ENCODE results near the gene COL6A5. TPM values are rescaled to one million over a fixed set of nuclear protein-coding genes. Genes with fewer than 3 reads are reported as not detected.

Gene COL6A5
- total RNA-seq, 1 donor from 2014 or later, result not detected

DNA sequence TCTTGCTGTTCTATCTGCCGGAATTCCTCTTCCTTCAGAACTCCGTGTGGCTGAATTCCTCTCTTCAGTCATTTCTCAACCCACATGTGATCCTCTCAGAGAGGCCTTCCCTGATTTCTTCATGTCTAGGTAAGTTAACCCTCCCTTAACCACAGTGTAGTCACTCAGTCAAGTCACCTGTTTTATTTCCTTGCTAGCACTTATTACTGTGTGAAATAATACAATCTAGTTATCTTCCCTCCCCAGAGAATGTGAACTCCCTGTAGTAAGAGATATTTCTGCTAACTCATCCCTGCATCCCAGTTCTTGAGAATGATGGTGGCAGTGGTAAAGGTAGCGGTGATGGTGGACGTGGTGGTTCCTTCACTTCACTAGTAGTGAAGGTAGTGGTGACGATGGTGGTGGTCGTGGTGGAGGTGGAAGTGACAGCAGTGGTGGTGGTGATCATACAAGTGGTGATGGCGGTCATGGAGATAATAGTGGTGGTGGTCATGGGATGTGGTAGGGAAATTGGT is 33.3 kb downstream of the COL6A5 start:
- intact Hi-C loops (cut with micrococcal nuclease), result no loop called here
- H3K27me3 ChIP-seq (ENCODE audit: low read depth), result no peaks in the 10 kb centered on the region
- H3K27ac ChIP-seq (replicated peaks), result no peak overlapping the region
- TF ChIP-seq, protein P1, sequence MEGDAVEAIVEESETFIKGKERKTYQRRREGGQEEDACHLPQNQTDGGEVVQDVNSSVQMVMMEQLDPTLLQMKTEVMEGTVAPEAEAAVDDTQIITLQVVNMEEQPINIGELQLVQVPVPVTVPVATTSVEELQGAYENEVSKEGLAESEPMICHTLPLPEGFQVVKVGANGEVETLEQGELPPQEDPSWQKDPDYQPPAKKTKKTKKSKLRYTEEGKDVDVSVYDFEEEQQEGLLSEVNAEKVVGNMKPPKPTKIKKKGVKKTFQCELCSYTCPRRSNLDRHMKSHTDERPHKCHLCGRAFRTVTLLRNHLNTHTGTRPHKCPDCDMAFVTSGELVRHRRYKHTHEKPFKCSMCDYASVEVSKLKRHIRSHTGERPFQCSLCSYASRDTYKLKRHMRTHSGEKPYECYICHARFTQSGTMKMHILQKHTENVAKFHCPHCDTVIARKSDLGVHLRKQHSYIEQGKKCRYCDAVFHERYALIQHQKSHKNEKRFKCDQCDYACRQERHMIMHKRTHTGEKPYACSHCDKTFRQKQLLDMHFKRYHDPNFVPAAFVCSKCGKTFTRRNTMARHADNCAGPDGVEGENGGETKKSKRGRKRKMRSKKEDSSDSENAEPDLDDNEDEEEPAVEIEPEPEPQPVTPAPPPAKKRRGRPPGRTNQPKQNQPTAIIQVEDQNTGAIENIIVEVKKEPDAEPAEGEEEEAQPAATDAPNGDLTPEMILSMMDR (IDR thresholded peaks at IDR 0.05; ENCODE audit: borderline replicate concordance), result no peak
- DNase-seq, result no peak
- no peaks in the 10 kb centered on the region for H3K4me1 ChIP-seq
- no peaks in the 10 kb centered on the region for H3K36me3 ChIP-seq
- H3K9me3 ChIP-seq (replicated peaks), result no peaks in the 10 kb centered on the region
- H3K4me3 ChIP-seq, result no peak overlapping the region

DNA sequence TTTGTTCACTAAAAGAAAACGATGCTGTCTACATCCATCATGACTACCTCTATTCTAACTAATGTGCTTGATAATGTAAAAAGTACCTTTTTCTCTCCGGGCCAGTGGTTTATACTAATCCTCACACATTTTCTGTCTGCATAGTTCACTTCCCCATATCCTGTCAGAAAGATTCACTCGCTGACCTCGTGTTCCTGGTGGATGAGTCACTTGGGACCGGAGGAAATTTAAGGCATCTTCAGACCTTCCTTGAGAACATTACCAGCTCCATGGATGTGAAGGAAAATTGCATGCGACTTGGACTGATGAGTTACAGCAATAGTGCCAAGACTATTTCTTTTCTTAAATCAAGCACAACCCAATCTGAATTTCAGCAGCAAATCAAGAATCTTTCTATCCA is 33.8 kb downstream of the COL6A5 start:
- no peaks in the 10 kb centered on the region for H3K27me3 ChIP-seq (ENCODE audit: low read depth)
- no peak overlapping the region for H3K4me3 ChIP-seq
- intact Hi-C loops (cut with micrococcal nuclease), result no loop called here
- TF ChIP-seq, protein P1 (IDR thresholded peaks at IDR 0.05; ENCODE audit: borderline replicate concordance), result no peak
- H3K4me1 ChIP-seq, result no peaks in the 10 kb centered on the region
- no peaks in the 10 kb centered on the region for H3K36me3 ChIP-seq
- H3K27ac ChIP-seq (replicated peaks), result no peak overlapping the region
- no peaks in the 10 kb centered on the region for H3K9me3 ChIP-seq (replicated peaks)
- DNase-seq, result no peak

DNA sequence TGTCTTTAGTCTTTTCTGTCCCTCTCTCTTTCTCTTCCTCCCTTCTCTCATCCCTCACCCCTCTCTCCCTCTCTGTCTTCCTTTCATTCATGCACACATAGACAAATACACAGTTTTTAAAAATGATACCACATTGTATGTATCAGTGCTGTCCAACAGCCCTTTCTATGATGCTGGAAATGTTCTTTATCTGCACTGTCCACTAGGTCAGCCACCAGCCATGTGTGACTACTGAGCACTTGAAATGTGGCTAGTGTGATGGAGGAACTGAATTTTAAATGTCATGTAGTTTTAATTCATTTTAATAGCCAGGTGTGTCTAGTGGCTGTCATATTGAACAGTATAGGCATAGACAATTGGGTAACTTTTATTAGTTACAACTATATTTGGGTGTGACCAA is 34.9 kb downstream of the COL6A5 start:
- TF ChIP-seq, protein P1 (IDR thresholded peaks at IDR 0.05; ENCODE audit: borderline replicate concordance), result no peak

DNA sequence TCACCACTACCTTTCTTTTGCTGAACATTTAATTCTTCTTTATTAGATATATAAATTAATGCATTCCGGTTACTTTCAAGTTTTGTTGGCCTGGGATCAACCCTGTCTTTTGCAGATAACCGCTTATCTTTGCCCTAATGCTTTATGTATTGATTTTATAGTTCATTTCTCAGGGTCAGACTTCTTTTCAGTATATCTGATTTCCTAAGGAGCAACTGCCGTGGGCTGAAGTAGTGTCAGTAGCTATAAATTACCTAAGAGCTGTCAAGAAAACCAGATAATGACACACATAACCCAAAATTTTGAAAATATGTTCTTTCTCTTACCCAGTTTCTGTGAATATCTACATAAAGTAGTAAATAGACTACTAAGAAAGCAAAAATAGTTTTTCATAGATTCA is 38.0 kb downstream of the COL6A5 start:
- TF ChIP-seq, protein P1 (IDR thresholded peaks at IDR 0.05; ENCODE audit: borderline replicate concordance), result no peak
- intact Hi-C loops (cut with micrococcal nuclease), result no loop called here
- H3K9me3 ChIP-seq (replicated peaks), result no peaks in the 10 kb centered on the region
- no peaks in the 10 kb centered on the region for H3K4me1 ChIP-seq
- H3K4me3 ChIP-seq, result no peak overlapping the region
- DNase-seq, result no peak
- H3K27ac ChIP-seq (replicated peaks), result no peak overlapping the region
- no peaks in the 10 kb centered on the region for H3K27me3 ChIP-seq (ENCODE audit: low read depth)
- H3K36me3 ChIP-seq, result no peaks in the 10 kb centered on the region

More for the DNA sequence above, 34.9 kb downstream of the COL6A5 start:
- no peaks in the 10 kb centered on the region for H3K36me3 ChIP-seq
- no peaks in the 10 kb centered on the region for H3K27me3 ChIP-seq (ENCODE audit: low read depth)
- no peak overlapping the region for H3K27ac ChIP-seq (replicated peaks)
- no peak for DNase-seq
- no peaks in the 10 kb centered on the region for H3K9me3 ChIP-seq (replicated peaks)
- intact Hi-C loops (cut with micrococcal nuclease), result no loop called here
- H3K4me1 ChIP-seq, result no peaks in the 10 kb centered on the region
- H3K4me3 ChIP-seq, result no peak overlapping the region

DNA sequence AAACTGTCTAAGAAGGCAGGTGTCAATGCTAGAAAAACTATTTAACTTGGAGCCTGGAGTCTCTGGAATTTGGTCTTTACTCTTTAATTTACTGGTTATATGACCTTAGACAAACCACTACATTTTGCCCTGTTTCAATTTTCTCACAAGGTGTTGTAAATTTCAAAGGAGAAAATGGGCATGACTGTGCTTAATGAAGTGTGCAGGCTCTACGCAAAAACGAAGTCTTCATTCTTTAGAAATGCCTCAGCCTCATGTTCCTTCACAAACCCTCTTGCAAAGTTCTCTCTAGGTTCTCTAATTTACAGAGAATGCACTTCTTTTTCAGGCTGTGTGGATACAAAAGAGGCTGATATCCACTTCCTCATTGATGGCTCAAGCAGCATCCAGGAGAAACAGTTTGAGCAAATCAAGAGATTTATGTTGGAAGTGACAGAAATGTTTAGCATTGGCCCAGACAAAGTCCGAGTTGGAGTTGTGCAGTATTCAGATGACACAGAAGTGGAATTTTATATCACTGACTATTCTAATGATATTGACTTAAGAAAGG is 39.1 kb downstream of the COL6A5 start:
- Histone ChIP-seq H3K9me3 (replicated peaks) (no peaks in the 10 kb centered on the region), H3K27me3 (ENCODE audit: low read depth) (no peaks in the 10 kb centered on the region), H3K4me3 (no peak overlapping the region), H3K4me1 (no peaks in the 10 kb centered on the region), H3K27ac (replicated peaks) (no peak overlapping the region), H3K36me3 (no peaks in the 10 kb centered on the region)
- intact Hi-C loops (cut with micrococcal nuclease), result no loop called here
- DNase-seq, result no peak
- TF ChIP-seq, protein P1 (IDR thresholded peaks at IDR 0.05; ENCODE audit: borderline replicate concordance), result no peak

All from left ventricle myocardium inferior (tissue), 1 donor.